GM12878 (cell line): ENCODE data around the gene TBXAS1.

Source experiments
- BRCA1 ChIP-seq: IDR thresholded peaks from 2 replicates; pipeline ENCODE4 v1.6.1; 2011; ENCODE audit warnings: low read depth, low read length, improper control_type of control experiment
- CHD2 ChIP-seq: IDR thresholded peaks from 2 replicates; pipeline ENCODE4 v1.6.1; 2011; ENCODE audit warnings: low read depth, low read length, improper control_type of control experiment, borderline replicate concordance
- CREB1 ChIP-seq: IDR thresholded peaks from 2 replicates; pipeline ENCODE4 v1.6.1; 2012; ENCODE audit warnings: low read depth, mild to moderate bottlenecking, inconsistent platforms
- FOXK2 ChIP-seq: fragments of 450-650 bp; IDR thresholded peaks from 2 replicates; pipeline ENCODE4 v1.6.1; 2017; ENCODE audit warnings: mild to moderate bottlenecking, moderate library complexity
- POLR2A ChIP-seq: IDR thresholded peaks from 2 replicates; pipeline ENCODE4 v1.6.1; 2011; ENCODE audit warnings: low read depth, mild to moderate bottlenecking, low read length
- POLR2AphosphoS2 ChIP-seq: IDR thresholded peaks from 2 replicates; pipeline ENCODE4 v1.6.1; 2011; ENCODE audit warnings: low read depth, mild to moderate bottlenecking, low read length, improper control_type of control experiment, moderate library complexity
- POLR2AphosphoS5 ChIP-seq: IDR thresholded peaks from 2 replicates; pipeline ENCODE4 v1.6.1; 2011; ENCODE audit warnings: mild to moderate bottlenecking, low read length, inconsistent platforms
- RAD21 ChIP-seq: IDR thresholded peaks from 2 replicates; pipeline ENCODE4 v1.6.1; 2011; ENCODE audit warnings: mild to moderate bottlenecking, low read depth, low read length, moderate library complexity; ENCODE audit not compliant: insufficient read depth
- ZBTB11 ChIP-seq: fragments of 450-650 bp; formaldehyde crosslinking; IDR thresholded peaks from 2 replicates; pipeline ENCODE4 v1.5.0; 2022; ENCODE audit warnings: mild to moderate bottlenecking, missing genetic modification characterization
- ZBTB40 ChIP-seq: fragments of 450-650 bp; IDR thresholded peaks from 2 replicates; pipeline ENCODE4 v1.6.1; 2016; ENCODE audit warnings: mild to moderate bottlenecking, moderate library complexity, borderline replicate concordance
- TF ChIP-seq, protein P1 (sequence below), 3 experiments: IDR thresholded peaks in 2 of 3; conservative IDR thresholded peaks in 1 of 3; 2 replicates each; pipeline ENCODE4 v1.5.1; 2011; ENCODE audit warnings: low read depth in 3 of 3, low read length in 3 of 3, mild to moderate bottlenecking in 3 of 3, control low read depth in 2 of 3, moderate library complexity in 2 of 3, inconsistent platforms in 1 of 3, mixed read lengths in 1 of 3; ENCODE audit not compliant: control insufficient read depth in 2 of 3, insufficient read depth in 1 of 3; ENCODE audit errors: extremely low read depth in 1 of 3

- TF ChIP-seq RAD21 (no peak), CHD2 (no peak), POLR2AphosphoS2 (no peak), ZBTB40 (no peak), FOXK2 (no peak), POLR2A (no peak), POLR2AphosphoS5 (no peak), ZBTB11 (CRISPR knock-in tag) (no peak), CREB1 (no peak), BRCA1 (no peak)
- TF ChIP-seq, protein P1, sequence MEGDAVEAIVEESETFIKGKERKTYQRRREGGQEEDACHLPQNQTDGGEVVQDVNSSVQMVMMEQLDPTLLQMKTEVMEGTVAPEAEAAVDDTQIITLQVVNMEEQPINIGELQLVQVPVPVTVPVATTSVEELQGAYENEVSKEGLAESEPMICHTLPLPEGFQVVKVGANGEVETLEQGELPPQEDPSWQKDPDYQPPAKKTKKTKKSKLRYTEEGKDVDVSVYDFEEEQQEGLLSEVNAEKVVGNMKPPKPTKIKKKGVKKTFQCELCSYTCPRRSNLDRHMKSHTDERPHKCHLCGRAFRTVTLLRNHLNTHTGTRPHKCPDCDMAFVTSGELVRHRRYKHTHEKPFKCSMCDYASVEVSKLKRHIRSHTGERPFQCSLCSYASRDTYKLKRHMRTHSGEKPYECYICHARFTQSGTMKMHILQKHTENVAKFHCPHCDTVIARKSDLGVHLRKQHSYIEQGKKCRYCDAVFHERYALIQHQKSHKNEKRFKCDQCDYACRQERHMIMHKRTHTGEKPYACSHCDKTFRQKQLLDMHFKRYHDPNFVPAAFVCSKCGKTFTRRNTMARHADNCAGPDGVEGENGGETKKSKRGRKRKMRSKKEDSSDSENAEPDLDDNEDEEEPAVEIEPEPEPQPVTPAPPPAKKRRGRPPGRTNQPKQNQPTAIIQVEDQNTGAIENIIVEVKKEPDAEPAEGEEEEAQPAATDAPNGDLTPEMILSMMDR (IDR thresholded peaks at IDR 0.05 in 2 of 3, conservative IDR thresholded peaks at IDR 0.05 in 1 of 3; ENCODE audit: control insufficient read depth in 2 of 3, extremely low read depth in 1 of 3, insufficient read depth in 1 of 3, low read depth in 3 of 3, low read length in 3 of 3), result no peak
Measured at GRCh38 chr7:139953229-139953628, 124.2 kb downstream of the TBXAS1 start.
